Coronary artery (tissue), 2 donors: ENCODE measurements around the gene DPP10.

Experiments
- DNase-seq: peaks from one replicate; pipeline ENCODE4 v3.0.0-alpha.2; 2017; ENCODE audit warnings: low spot score
- H3K27ac ChIP-seq, 2 donors: fragments of 200-600 bp; sonication (generic); one replicate each; pipeline ENCODE4 v1.5.1; 2016 to 2019
- H3K4me3 ChIP-seq: fragments of 200-600 bp; sonication (generic); 2 replicates; pipeline ENCODE4 v1.5.1; 2016; ENCODE audit warnings: mild to moderate bottlenecking, moderate library complexity
- CTCF ChIP-seq: fragments of 200-600 bp; sonication (generic); IDR thresholded peaks from one replicate; pipeline ENCODE4 v1.5.1; 2019; ENCODE audit warnings: antibody characterized with exemption

Gene DPP10

GRCh38 chr2:115292742-115293141 lies 850.3 kb downstream of the DPP10 start:
- no peak overlapping the region for H3K4me3 ChIP-seq
- no peak for TF ChIP-seq CTCF
- H3K27ac ChIP-seq: no peak overlapping the region
- DNase-seq: no peak

- no peak for TF ChIP-seq CTCF
- no peak for DNase-seq
- no peak overlapping the region for H3K4me3 ChIP-seq
- no peak overlapping the region for H3K27ac ChIP-seq
Observed at GRCh38 chr2:115294999-115295398, 852.6 kb downstream of the DPP10 start.

- no peak for TF ChIP-seq CTCF
- Histone ChIP-seq H3K27ac (no peak overlapping the region), H3K4me3 (no peak overlapping the region)
- DNase-seq: no peak
Observed at GRCh38 chr2:115297056-115297455, 854.6 kb downstream of the DPP10 start.

GRCh38 chr2:115299199-115299598 lies 856.8 kb downstream of the DPP10 start:
- no peak for DNase-seq
- Histone ChIP-seq H3K4me3 (no peak overlapping the region), H3K27ac (no peak overlapping the region)
- no peak for TF ChIP-seq CTCF

- TF ChIP-seq CTCF: no peak
- H3K27ac ChIP-seq: no peak overlapping the region
- no peak for DNase-seq
- no peak overlapping the region for H3K4me3 ChIP-seq
Observed at GRCh38 chr2:115305712-115306111, 863.3 kb downstream of the DPP10 start.

- no peak for DNase-seq
- Histone ChIP-seq H3K27ac (no peak overlapping the region), H3K4me3 (no peak overlapping the region)
- TF ChIP-seq CTCF: no peak
Observed at GRCh38 chr2:115314119-115314518, 871.7 kb downstream of the DPP10 start.

GRCh38 chr2:115327061-115327460 lies 884.6 kb downstream of the DPP10 start:
- Histone ChIP-seq H3K27ac (no peak overlapping the region), H3K4me3 (no peak overlapping the region)
- no peak for TF ChIP-seq CTCF
- DNase-seq: no peak
